A549 (cell line): ENCODE data around the gene REXO4.

Experiments
- BCL3 ChIP-seq: fragments of >200 bp; sonication (Bioruptor Twin); formaldehyde crosslinking; IDR thresholded peaks from 3 replicates; pipeline ENCODE4 v1.6.1; 2016
- EP300 ChIP-seq, 2 experiments: fragments of >200 bp; sonication (Bioruptor Twin); formaldehyde crosslinking; IDR thresholded peaks; 2 replicates in 1 of 2; 3 replicates in 1 of 2; pipeline ENCODE4 v1.6.1; 2016 to 2017
- POLR2A ChIP-seq: IDR thresholded peaks from 2 replicates; pipeline ENCODE4 v1.6.1; 2012; ENCODE audit warnings: mild to moderate bottlenecking, low read length
- ZFP36 ChIP-seq: fragments of 450-650 bp; IDR thresholded peaks from 2 replicates; pipeline ENCODE4 v1.6.1; 2014; ENCODE audit warnings: borderline replicate concordance; ENCODE audit not compliant: partially characterized antibody
- TF ChIP-seq, protein P1 (sequence below): fragments of >200 bp; sonication (Bioruptor Twin); formaldehyde crosslinking; IDR thresholded peaks from 3 replicates; pipeline ENCODE4 v1.5.1; 2016

- TF ChIP-seq ZFP36 (no peak), POLR2A (no peak), EP300 (IDR thresholded peaks at IDR 0.05) (no peak), BCL3 (no peak)
- TF ChIP-seq, protein P1, sequence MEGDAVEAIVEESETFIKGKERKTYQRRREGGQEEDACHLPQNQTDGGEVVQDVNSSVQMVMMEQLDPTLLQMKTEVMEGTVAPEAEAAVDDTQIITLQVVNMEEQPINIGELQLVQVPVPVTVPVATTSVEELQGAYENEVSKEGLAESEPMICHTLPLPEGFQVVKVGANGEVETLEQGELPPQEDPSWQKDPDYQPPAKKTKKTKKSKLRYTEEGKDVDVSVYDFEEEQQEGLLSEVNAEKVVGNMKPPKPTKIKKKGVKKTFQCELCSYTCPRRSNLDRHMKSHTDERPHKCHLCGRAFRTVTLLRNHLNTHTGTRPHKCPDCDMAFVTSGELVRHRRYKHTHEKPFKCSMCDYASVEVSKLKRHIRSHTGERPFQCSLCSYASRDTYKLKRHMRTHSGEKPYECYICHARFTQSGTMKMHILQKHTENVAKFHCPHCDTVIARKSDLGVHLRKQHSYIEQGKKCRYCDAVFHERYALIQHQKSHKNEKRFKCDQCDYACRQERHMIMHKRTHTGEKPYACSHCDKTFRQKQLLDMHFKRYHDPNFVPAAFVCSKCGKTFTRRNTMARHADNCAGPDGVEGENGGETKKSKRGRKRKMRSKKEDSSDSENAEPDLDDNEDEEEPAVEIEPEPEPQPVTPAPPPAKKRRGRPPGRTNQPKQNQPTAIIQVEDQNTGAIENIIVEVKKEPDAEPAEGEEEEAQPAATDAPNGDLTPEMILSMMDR, result no peak
Observed at GRCh38 chr9:133426011-133426410, 8.2 kb upstream of the REXO4 start.
